ENCODE measurements around the gene CD1D.
"Not testable (repeated sequence)": the region's sequence is repeated elsewhere in the genome, so short reads cannot be mapped to it uniquely, and the experiment has no call there.

CD1D gene

DNA sequence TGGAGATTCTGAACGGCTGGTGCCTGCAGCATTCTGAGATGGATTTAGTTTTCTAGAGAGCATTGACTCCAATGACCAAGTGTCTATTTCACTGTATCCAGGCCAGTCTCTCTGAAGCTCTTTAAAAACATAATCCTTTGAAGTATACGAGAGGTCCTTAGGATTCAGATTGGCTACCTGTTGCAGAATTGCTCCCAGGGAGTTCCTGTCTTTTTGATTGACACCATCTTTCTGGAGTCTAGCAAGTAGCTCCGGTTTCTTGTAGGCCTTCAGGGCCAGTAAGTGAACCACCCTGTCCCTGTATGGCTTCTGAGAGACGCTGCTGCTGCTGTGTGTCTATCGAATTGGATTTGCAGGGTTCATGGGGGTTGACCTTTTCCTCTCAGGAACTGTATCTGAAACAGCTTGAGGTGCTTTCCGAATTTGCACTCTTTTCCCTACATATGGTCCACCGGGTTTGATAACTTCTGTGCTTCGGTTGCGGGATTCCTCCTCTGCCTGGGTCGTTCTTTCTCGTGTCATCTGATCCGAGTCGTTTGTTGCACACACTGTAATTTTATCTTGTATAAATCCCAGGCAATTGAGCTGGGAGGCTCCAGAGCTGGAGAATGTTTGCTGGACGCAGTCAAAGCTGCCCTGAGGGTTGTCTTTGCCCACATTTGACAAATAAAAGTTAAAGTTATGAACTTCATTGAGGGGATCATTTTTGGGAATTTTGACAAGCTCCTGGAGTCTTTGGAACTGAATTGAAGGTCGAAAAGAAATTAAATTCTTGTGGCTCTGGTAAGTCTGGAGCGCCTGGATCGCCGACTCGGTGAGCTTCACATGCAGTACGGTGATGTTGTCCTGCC is 3.6 kb upstream of the CD1D start:
- not testable (repeated sequence) for DNase-seq

DNA sequence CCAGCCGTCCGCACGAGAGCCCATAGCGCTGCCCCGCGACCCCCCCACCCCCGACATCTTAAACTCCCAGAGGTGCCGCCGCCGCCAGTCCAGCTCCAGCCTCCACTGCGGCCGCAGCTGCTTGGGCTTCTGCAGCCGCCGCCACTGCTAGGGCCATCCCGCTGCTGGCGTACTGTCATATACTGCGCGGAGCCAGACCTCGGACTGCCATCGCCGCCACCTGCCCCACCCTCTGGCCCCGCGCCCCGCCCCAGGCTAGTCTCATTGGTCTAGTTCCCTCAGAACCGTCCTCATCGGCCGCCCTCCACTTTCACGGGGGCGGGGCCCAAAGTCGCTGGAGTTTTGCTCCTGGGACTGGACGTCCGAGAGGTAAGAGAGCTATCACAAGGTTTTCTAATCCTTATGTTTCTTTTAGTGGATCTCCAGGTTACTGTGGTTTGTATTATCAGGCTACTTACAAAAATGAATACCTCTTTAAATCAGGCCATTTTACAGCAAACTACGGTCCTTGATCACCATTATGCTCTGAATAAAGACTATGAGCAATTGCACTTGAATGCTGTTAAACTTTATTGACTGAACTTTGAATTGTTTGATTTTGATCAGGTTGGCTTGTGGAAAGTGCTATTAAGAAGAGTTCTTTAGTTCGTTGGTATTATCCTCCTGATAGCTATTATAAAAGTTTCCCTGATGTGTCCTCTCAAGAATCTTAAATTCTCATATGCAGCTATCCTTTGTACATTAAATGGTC is 2.8 kb upstream of the CD1D start:
- DNase-seq, result no peak

DNA sequence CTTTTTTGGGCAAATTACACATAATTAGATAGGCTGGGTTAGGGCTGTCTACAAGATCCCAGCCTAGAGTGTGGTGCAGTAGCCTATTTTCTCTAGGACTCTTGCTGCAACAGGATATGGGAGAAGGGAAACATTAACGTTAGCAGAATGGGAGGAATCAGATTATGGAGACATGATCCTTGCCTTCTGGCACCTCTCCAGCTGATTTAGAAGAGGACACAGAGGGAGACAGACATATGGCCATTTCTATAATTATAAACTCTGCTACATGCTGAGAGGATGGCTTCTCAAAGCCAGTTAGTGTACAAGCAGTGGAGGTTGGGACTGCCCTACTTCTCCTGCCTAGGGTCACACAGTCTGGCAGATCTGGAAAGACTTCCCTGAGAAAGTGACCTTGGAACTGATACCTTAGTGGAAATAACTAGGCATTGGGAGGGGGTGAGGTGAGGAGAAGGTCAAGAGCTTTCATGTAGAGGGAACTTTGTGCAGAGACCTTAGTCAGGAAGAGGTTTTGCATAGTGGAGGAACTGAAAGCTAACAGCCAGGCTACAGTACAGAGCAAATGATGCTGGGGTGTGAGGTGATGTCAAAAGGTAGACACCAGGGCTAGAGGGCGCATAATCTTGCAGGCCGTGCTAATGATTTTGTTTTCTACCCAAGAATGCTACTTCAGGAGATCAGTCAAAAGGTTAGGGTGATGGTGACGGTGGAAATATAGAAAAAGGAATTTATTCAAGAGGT is 1.2 kb upstream of the CD1D start:
- DNase-seq, result no peak

DNA sequence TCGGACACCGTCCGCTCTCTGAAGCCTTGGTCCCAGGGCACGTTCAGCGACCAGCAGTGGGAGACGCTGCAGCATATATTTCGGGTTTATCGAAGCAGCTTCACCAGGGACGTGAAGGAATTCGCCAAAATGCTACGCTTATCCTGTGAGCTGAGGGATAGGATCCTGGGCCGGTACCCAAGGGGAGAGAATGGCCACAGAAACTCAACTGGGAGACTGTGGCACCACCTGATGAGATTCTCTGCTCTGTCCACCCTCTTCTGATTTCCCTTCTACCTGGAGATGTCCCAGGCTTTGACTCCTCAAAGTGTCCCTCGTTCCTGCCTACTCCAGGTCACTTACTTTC is 855 bp downstream of the CD1D start:
- no peak for DNase-seq

DNA sequence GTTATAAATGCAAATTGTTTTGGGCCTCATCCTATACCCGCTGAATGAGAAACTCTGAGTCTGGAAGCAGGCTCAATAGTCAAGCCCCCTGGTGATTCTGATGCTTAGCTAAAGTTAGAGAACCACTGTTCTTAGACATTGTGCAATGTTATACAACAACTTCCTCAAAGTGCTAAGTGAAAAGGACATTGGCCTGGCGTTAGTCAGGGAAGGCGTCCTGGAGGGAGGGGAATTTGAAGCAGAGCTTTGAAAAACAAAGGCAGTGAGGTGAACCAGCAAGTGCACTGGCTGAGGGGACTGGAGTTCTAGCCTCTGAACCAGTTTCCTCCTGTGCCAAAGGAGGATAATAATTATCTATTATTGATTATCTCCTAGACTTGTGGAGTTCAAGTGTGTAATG is 5.1 kb downstream of the CD1D start:
- no peak for DNase-seq

DNA sequence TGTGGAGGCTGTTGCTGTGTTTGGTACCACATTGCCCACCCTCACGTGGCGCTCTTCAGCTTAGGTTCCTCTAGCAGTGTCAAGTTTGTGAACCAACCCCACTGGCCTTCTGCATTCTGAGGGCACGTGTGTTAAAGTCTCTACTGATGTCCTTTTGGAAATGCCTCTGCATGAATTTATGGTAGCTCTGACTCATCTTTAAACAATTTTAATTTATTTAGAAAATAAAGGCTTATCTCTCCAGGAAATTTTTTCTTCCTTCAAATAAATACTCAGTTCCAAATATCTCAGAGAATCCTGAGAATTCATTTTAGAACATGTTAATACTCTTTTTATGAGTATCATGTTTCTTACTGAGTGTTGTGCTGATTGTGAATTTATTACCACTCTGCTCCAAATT is 5.5 kb downstream of the CD1D start:
- no peak for DNase-seq

DNA sequence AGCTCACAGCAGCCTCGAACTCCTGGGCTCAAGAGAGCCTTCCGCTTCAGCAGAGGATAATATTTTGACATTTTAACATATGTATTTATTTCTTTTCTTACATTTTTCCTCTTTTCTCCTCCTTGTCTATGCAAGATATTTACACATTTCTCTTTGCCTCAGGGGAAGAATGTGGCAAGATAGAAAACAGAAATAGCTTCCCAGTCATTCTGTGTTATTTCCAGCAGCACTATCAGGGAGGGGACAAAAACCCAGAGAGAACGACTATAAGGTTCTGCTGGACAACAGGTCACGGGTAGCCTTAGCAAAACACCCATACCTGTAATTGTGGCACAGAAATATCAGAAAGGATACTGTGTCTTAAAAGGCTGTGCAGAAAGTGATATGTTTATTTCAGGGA is 7.9 kb downstream of the CD1D start:
- DNase-seq, result no peak

DNA sequence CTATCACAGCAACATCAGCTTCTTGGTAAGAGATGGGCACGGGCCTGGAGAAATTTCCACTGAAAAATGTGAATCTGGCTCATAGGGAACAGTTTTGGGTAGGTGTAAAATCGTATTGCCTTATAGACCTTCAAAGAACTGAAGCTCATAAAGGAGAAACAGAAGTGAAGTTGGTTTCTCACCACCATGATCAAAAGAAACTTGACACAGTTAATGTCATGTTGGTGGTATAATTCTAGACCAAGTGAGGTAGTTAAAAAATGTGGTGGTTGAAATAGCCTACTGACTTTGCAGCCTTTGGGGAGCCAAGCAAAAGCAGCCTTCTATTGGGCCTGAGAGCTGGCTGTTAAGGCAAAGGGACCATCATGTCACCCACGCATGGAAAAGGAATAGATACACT is 8.9 kb downstream of the CD1D start:
- DNase-seq, result no peak

DNA sequence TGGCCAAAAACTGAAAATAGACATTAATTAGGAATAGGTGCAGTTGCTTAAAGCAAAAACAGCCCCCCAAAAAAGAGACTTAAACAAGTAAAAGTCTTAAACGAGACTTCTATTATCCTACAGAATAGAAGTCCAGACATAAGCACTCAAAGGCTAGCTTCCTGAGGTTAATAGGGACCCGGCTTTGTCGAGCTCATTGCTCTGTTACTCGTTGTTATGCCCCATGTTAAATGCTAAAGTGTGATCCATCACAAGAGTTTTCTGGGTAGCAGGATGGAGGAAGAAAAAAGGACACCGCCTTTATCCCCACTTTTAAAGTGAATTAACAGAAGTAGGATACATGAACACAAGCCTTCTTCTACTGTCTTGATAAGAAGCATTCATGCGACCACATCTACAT is 10.6 kb downstream of the CD1D start:
- DNase-seq, result no peak

DNA sequence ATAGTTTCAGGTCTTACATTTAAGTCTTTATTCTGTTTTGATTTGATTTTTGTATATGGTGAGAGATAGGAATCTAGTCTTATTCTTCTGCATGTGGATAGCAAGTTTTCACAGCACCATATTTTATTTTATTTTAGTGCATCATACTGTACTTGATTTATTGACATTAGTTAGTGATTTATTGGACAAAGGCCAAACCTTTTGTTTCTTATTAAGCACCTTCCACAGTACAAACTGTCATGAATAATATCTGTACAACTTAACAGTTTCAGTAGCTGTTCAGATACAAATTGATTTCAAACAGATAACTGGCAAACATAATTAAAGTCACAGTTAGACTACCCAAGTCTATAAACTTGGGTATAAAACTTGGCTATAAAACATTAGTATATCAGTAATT is 15.8 kb downstream of the CD1D start:
- DNase-seq, result no peak

DNA sequence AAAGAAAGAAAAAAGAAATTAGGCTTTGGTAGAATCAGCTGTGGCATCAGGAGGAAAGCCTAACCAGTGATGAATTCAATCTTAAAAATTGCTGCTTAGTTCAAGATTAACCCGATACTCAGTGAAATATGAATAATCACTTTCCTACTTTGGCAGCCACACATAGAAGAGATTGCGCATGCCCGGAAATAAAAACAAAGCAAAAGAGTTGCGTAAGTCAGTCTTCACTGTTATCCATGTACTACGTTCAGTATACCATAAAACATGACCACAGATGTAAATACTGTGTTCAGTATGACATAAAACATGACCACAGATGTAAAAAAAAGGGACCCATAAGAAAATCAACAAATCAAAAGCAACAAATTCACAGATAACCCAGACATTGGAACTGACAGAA is 19.2 kb downstream of the CD1D start:
- no peak for DNase-seq

DNA sequence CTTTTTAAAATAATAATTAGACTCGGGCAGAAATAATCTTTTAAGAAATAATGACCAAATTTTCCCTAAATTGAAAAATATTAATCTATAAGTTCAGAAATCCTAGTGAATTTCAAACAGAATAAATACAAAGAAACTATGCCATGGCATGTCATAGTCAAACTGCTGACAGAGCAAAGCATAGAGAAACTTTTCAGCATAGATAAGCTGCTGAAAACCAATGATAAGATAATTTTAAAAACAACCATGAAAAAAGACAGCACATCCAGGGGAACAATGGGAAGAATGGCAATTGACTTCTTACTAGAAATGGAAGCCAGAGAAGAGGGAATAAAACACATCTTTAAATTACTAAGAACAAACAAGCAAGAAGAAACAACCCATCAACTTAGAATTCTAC is 19.8 kb downstream of the CD1D start:
- no peak for DNase-seq

DNA sequence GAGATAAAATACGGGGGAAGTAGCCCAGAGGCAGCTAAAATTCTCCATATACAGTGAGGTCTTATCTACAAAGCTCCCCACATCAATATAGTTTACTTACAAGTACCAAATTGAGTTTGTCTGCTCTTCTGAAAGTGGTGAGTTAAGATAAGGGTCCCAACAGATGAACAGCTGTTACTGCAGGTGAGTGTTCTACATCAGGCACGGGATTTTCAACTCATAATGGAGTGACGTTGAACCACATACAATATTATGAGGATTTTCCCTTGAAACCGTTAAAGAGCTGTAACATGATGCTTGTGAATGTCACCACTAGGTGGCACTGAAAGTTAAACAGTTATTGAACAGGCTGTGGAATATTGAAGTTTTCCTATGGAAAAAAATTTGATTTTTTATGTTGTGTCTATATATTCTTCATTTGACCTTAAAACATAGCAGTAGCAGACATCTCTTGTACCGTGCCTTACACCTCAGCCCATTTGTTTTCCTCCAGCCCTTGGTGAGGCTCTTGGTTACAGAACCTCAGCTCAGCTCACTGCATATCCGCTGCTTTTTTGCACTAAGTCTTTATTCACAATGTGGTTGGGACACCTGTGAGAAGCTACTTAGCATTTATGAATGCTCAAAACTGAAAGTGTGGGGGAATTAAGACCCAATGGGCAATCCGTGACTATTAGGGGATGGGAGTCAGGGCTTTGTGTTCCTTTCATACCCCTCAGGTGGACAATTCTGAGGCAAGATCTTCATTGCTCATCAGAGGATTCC is 23.2 kb downstream of the CD1D start:
- no peak for DNase-seq

DNA sequence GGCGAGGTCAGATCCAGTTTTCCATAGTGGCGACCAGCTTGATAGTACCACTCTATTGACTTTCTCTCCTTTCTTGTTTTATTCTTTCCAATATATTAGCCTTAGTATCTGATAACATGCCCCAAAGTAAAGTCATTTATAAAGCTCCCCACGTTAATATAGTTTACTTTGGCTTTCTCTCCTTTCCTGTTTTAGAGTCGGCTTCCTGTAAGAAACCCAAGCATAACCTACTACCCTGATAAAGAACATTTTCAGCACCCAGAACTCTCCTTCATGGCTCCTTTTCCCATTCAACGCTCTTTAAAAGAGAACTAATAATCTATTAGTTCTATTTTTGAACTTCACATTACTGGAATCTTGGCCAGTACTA is 23.7 kb downstream of the CD1D start:
- no peak for DNase-seq

DNA sequence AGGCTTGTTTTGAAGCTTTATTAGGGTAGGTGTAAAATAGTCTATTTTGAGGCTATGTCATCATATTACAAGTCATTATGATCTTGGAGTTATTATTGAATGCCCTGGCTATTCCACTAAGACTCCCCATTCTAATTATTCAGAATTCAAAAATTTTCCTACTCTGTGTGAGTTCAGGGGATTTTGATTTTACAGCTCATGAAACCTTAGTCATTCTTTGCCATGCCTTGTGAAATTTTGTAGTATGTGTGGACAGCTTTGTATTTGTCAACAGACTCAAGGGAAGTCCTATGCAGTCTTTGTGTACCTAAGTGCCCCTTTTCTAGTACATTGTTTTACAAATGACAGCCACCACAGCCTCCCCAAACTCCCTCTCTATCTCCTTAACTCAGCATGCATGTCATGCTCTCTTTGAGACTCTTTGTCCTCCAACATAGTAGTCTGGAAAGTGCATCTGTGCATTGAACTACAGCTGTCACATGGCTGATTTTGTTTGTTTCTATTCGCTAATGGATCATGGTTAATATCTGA is 28.0 kb downstream of the CD1D start:
- no peak for DNase-seq

DNA sequence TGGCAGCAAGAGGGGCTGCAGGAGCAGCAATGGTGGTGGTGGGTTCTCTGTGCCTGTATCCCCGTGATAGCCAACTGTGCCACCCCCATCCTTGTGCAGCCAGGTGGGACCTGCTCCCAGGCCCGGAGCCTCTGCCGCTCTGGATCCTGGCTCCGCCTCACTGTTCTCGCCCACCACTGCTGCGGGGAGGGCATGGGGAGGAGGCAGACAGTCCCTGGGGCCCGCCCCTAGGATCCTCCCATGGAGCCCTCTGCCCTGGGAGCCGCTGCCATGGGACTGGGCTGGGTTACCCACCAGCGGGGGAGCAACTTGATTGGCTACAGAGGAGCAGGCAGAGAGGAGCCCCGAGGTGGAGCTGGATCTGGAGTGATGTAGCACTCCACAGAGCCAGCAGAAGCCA is 31.6 kb downstream of the CD1D start:
- no peak for DNase-seq

DNA sequence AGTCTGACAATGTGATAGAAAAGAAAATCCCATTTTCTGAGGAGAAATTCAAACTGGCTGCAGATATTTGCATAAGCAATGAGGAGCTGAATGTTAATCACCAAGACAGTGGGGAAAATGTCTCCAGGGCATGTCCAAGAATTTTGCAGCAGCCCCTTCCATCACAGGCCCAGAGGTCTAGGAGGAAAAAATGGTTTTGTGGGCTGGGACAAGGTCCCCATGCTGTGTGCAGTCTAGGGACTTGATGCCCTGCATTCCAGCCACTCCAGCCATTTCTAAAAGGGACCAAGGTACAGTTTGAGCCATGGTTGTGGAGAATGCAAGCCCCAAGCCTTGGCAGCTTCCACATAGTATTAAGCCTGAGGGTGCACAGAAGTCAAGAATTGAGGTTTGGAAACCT is 42.8 kb downstream of the CD1D start:
- not testable (repeated sequence) for DNase-seq

DNA sequence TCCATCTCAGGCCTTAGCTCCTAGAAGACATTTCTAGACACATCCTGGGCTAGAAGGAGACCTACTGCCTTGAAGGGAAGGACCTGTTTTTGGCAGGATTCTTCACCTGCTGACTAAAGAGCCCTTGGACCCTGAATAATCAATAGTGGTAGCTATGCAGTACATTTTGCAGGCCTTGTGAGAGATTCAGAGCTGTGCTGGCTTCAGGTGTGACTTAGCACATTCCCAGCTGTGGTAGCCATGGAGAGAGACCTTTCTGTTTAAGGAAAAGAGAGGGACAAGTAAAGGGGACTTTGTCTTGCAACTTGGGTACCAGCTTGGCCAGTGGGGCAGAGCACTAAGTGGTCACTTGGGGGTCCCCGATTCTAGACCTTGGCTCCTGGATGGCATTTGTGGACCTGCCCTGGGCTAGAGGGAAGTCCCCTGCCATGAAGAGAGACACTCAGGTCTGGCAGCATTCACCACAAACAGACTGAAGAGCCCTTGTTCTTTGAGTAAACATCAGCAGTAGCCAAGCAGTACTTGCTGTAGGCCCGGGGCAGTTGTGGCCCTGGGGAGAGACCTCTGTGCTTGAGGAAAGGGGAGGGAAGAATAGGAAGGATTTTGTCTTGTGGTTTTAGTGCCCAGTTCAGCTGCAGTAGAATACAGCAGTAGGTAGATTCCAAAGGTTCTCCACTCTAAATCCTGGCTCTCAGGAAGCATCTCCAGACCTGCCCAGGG is 47.4 kb downstream of the CD1D start:
- DNase-seq, result no peak
